NCI-H510A (cell line): ENCODE results near the gene ZBED5.
A peak's percentile ranks its signal among the peaks of the same experiment; 100 is the strongest.
"Not testable (repeated sequence)": the region's sequence is repeated elsewhere in the genome, so short reads cannot be mapped to it uniquely, and the experiment has no call there.

Experiments used
- DNase-seq: peaks from one replicate; lab custom pipeline; 2025; lab: John Stamatoyannopoulos, UW

Gene ZBED5

DNA sequence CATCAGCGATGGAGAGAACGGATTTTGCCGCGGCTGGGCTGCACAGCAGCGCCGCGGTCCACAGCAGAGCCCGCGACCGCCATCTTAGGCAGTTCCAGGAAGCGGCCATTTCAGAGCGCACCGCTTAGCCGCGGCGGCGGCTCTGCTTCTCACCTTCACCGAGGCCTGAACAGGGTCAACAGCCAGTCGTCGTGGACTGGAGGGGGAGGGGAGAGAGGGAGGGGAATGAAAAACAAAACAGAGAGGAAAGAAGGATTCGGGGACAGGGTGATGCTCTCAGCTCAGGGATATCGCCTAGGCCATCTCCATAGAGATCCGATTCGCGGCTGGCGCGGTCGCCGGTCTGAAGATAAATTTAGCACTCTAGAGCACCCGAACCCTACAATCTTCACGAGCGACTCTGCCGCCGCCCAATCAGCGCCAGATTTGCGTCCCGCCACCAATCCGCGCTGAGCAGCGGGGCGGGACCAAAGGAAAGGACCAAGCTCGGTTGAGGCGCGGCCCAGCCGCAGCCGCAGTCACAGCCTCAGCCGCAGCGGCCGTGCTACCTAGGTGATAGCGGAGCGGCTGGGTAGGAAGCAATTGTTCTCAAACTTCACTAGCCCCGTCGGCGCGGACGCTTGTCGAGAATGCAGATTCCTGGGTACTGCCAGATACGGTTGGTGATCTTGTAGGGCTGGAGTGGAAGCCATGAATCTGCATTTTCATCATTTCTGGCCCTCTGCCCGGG lies at the start of gene ZBED5:
Gene ZBED5 (minus strand): TSS at position 345 of the 730 bp plus-strand sequence. CDS start 3,108 bp downstream, outside the sequence.
- peak; percentile 92 for DNase-seq

- DNase-seq: no peak
Observed at GRCh38 chr11:10906521-10906920, 48.7 kb upstream of the ZBED5 start.

GRCh38 chr11:10902301-10903063 lies 44.6 kb upstream of the ZBED5 start:
- DNase-seq: no peak

DNA sequence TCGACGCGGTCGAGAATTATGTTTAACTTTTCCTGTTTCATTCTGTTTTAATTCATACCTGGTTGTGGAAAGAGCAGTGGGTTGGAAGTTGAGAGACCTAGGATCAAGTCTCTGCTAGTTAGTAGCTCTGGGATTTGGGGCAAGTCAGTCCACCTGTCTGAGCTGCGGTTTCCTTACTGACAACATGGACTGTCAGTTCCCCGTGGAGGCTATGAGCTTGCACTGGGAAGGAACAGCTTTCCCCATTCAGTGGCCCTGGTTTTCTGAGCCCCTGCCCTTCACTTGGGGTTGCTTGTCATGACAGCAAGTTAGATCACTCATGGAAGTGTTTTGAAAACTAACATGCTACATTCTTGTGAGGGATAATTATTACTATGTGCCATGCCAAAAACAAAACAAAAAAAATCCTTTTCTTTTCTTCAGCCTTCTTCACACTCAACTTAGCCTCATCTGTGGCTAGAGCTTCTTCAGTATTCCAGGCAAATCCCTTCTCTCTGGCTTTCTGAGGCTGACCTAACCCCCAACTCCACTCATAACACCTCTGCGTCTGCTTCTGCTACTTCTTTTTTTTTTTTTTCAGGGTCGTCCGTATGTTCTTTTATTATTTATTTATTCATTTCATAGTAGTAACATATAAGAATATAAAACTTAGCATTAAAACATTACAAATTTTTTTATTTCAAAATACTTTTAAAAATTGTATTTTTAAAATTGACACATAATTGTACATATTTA lies 43.0 kb upstream of the ZBED5 start:
- no peak for DNase-seq

- no peak for DNase-seq
Observed at GRCh38 chr11:10899121-10899830, 41.4 kb upstream of the ZBED5 start.

- DNase-seq: no peak
Observed at GRCh38 chr11:10898763-10899025, 40.8 kb upstream of the ZBED5 start.

DNA sequence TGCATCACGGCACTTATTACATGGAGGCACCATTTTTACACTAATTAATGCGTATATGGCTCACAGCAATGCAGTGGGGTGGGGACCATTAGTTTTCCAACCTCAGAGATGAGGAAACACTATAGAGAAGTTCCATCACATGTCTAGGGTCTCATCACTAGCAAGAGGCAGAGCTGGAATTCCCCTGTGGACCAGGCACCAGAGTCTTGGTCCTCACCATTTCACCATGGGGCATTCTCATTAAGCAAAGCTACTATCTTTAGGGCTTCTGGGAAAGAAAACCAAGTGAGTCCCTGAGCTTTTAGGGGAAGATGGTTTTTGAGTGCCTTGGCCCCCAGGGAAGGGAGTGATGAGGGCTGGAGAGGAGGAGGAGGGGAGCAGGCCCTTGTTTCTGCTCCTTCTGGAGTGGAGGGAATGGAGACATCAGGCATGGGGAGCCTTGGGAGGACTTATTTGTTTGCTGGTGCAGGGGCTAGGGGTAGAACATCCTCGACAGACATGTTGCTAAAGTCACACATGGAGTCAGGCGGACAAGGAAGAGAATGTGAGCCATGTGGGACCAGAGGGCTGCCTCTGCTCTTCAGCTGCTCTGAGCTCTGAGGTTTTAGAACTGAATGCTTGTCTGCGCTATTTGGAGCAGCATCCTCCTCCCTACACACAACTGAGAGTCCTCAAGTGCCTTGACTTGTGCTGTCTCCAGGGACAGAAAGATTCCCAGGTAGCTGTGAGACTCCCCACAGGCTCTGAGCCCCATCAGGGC lies 40.3 kb upstream of the ZBED5 start:
- DNase-seq: no peak

DNA sequence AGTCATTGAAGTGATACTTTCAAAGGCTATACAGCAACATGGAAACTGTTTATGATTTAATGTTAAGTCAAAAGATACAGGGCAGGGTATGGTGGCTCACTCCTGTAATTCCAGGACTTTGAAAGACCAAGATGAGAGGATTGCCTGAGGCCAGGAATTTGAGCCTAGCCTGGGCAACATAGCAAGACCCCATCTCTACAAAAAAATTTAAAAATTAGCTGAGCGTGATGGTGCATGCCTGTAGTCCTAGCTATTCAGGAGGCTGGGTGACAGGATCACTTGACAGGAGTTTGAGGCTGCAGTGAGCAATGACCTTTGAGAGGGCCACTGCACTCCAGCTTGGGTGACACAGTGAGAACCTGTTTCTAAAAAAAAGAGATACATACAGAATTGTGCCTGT lies 39.3 kb upstream of the ZBED5 start:
- DNase-seq: no peak

DNA sequence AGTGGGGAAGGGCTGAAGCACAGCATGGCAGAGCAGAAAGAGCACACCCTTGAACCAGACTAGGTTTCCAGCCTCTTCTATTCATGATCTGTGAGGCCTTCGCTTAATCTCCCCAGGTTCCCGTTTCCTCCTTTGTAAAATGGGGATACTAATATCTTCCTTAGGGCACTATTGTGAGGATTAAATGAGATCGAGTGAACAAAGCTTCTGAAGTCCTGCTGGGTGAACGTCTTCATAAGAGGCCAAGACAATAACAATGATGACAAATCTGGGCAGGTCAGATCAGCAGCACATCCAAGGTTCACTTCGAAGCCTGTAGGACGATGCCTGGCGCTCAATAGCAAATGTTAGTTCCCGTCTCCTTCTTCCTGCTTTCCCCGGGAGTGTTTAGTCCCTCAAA lies 38.6 kb upstream of the ZBED5 start:
- no peak for DNase-seq

- DNase-seq: no peak
Observed at GRCh38 chr11:10895285-10895684, 37.4 kb upstream of the ZBED5 start.

DNA sequence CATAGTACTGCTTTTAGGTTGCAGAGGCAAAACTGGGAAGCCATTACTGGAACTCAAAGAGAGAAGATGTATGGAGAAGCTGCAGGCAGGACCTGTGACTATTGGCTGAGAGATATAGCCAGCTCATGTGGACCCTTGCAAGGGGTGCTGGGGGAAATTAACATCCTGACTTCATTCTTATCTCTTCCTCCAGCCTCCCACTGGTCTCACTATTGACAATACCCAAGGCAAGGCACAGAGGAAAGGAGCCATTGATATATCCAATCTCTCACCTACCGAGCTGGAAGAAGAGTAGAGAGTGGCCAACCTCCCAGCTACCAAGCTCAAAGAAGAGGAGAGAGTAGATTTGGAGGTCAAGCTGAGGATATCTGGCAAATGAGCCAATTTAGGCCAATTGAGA lies 36.8 kb upstream of the ZBED5 start:
- no peak for DNase-seq

GRCh38 chr11:10893714-10894151 lies 35.9 kb upstream of the ZBED5 start:
- DNase-seq: no peak

- DNase-seq: no peak
Observed at GRCh38 chr11:10892250-10892649, 34.4 kb upstream of the ZBED5 start.

DNA sequence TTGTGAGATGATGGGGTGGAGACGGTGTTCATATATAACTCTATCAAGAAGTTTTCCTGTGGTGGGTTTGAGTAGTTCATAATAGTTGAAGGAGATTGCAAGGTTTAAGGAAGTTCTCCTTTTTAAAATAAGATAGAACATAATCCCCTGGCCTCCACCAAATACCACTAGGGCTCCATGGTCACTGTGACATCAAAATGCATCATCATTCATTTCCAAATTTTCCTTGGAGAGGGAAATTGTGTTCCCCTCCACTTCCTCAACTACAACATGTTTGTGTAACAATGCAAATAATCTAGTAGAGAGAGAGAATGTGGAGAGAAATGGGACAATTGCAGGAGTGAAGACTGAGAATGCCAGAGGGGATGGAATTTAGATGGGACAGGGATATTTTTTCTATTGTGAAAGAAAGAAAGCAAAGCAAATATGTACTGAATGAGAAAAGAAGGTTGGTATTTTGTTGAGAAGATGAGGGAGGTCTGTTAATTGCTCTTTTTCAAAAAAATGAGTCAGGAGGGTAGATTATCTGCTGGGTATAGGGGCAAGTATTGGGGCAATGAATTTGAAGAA lies 33.4 kb upstream of the ZBED5 start:
- no peak for DNase-seq

- not testable (repeated sequence) for DNase-seq
Observed at GRCh38 chr11:10890083-10890482, 32.2 kb upstream of the ZBED5 start.

DNA sequence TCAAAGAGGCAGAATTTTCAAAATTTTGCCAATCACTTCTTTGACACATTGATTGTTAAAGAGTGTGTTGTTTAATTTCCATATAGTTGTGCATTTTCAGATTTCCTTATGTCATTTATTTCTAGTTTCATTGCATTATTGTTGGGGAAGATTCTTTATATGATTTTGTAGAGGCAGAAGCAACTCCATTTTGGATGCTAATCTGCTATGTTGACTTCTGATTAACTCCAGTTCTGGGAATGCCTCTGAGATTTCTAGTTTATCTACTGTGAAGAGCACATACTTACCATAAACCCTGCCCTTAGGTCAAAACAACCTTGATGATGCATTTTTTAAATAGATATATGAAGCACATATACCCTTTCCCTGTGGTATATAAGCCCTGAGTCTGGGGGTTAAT lies 29.5 kb upstream of the ZBED5 start:
- no peak for DNase-seq

GRCh38 chr11:10886652-10887250 lies 28.9 kb upstream of the ZBED5 start:
- DNase-seq: no peak

DNA sequence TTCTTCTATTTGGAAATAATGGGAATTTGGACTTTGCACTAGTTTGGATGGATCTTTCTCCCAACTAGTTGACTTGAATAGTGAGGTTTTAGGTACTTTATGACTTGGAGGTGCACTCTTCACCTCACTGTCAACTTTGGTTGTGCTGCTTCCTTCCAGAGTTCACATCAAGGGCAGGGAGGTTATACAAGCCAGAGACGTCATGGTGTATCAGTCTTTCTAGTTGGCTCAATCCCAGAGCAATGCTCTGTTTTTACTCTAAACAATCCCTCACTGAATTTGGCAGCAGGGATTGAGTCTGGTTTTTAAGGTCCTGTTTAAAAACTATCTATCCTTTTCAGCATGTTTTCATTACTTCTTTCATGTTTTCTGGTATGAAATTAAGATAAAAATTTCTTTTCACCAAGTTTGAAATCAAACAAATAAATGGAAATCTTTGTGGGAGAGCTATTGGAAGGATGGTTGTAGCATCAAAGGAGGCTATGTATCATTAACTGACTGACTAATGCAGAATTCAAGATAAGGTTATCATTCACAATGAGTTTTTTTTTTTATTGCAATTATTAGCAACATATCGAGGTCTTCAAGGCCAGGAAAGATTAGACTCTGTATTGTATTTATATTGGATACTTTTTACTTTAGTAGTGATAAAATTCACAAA lies 28.0 kb upstream of the ZBED5 start:
- no peak for DNase-seq

GRCh38 chr11:10884292-10884691 lies 26.4 kb upstream of the ZBED5 start:
- not testable (repeated sequence) for DNase-seq

- DNase-seq: no peak
Observed at GRCh38 chr11:10881892-10882291, 24.0 kb upstream of the ZBED5 start.
